HCT116 (cell line): ENCODE measurements around the gene RASGEF1C. TPM values are rescaled to one million over a fixed set of nuclear protein-coding genes. Genes with fewer than 3 reads are reported as not detected.

Source experiments
- ATAC-seq: fragments of 200-7000 bp; cut with Tn5 transposase; 2 replicates; pipeline ENCODE4 v1.9.1; 2020; ENCODE audit warnings: mild to moderate bottlenecking, moderate library complexity
- BruUV-seq: library from RNA; stranded (reverse); fragments of 400-500 nt; replicated peaks from 2 replicates; lab custom pipeline; 2021; lab: Mats Ljungman, UMichigan
- CTCF ChIA-PET: fragments of 300-600 bp; sonication (Branson Sonifier 250); formaldehyde crosslinking; loops from one replicate; lab custom pipeline; 2021; ENCODE audit warnings: antibody characterized with exemption; lab: Charles Lee
- POLR2A ChIA-PET: fragments of 300-600, 350-600 bp; sonication (Branson Sonifier 250); formaldehyde crosslinking; loops from one replicate; lab custom pipeline; 2021; ENCODE audit warnings: antibody characterized with exemption; lab: Charles Lee
- RAD21 ChIA-PET, 2 experiments: fragments of 300-600 bp; sonication (Branson Sonifier 250); formaldehyde crosslinking; loops; one replicate each; lab custom pipeline; 2023; ENCODE audit warnings: low total read pairs in 2 of 2; ENCODE audit not compliant: uncharacterized antibody in 2 of 2, unreplicated experiment in 2 of 2, low non-redundant PET in 1 of 2; lab: Charles Lee
- DNase-seq: peaks from one replicate; pipeline ENCODE4 v3.0.0-alpha.2; 2010; ENCODE audit warnings: low read depth, low spot score
- H2AFZ ChIP-seq: fragments of 200-600 bp; shearing (Covaris generic), sonication (generic); 2 replicates; pipeline ENCODE4 v1.6.1; 2017; ENCODE audit warnings: low read depth, mixed run types, mixed read lengths, antibody characterized with exemption, low read length; ENCODE audit not compliant: poor library complexity, severe bottlenecking
- H3K27ac ChIP-seq: 2 replicates; pipeline ENCODE4 v1.5.1; 2012; ENCODE audit warnings: low read depth, low read length
- H3K27me3 ChIP-seq: fragments of 200-600 bp; sonication (generic); 2 replicates; pipeline ENCODE4 v1.6.1; 2016; ENCODE audit warnings: mixed run types, low read length, mixed read lengths; ENCODE audit not compliant: insufficient read depth
- H3K36me3 ChIP-seq, 2 experiments: fragments of 200-500 bp in 1 of 2; fragments of 200-600 bp in 1 of 2; sonication (Bioruptor generic) in 1 of 2; sonication (generic) in 1 of 2; 2 replicates each; pipeline versions ENCODE4 v1.5.1 to v1.6.1; 2014 to 2016; ENCODE audit warnings: low read length in 2 of 2, inconsistent platforms in 1 of 2, mixed read lengths in 1 of 2, mixed run types in 1 of 2; ENCODE audit not compliant: insufficient read depth in 2 of 2, control insufficient read depth in 1 of 2
- H3K4me1 ChIP-seq, 2 experiments: fragments of 200-600 bp in 1 of 2; sonication (generic) in 1 of 2; 2 replicates each; pipeline versions ENCODE4 v1.5.1 to v1.6.1; 2012 to 2017; ENCODE audit warnings: low read length in 2 of 2, inconsistent platforms in 1 of 2, mild to moderate bottlenecking in 1 of 2, mixed read lengths in 1 of 2, mixed run types in 1 of 2, moderate library complexity in 1 of 2; ENCODE audit not compliant: insufficient read depth in 2 of 2, control insufficient read depth in 1 of 2
- H3K4me2 ChIP-seq: fragments of 200-600 bp; sonication (generic); 2 replicates; pipeline ENCODE4 v1.6.1; 2017; ENCODE audit warnings: mixed run types, low read length, mixed read lengths
- H3K4me3 ChIP-seq, 2 experiments: fragments of 200-600 bp in 1 of 2; sonication (generic) in 1 of 2; replicated peaks in 1 of 2; 2 replicates each; pipeline ENCODE4 v1.5.1; 2011 to 2016; ENCODE audit warnings: low read length in 2 of 2, control low read depth in 1 of 2, low read depth in 1 of 2, mild to moderate bottlenecking in 1 of 2, mixed read lengths in 1 of 2, mixed run types in 1 of 2
- H3K79me2 ChIP-seq: fragments of 200-600 bp; sonication (generic); 2 replicates; pipeline ENCODE4 v1.6.1; 2017; ENCODE audit warnings: mild to moderate bottlenecking, mixed run types, low read length, moderate library complexity, mixed read lengths; ENCODE audit not compliant: insufficient read depth
- H3K9ac ChIP-seq: fragments of 200-600 bp; sonication (generic); 2 replicates; pipeline ENCODE4 v1.6.1; 2016; ENCODE audit warnings: low read length, mixed read lengths
- H3K9me2 ChIP-seq: fragments of 200-600 bp; sonication (generic), shearing (Covaris generic); 2 replicates; pipeline ENCODE4 v1.6.1; 2017; ENCODE audit warnings: mixed run types, mild to moderate bottlenecking, moderate library complexity; ENCODE audit not compliant: insufficient read depth
- H3K9me3 ChIP-seq, 2 experiments: fragments of 200-500 bp in 1 of 2; fragments of 200-600 bp in 1 of 2; sonication (Bioruptor generic) in 1 of 2; sonication (generic) in 1 of 2; 2 replicates each; pipeline ENCODE4 v1.6.1; 2014 to 2017; ENCODE audit warnings: low read length in 2 of 2, mixed read lengths in 2 of 2, inconsistent platforms in 1 of 2, low read depth in 1 of 2, mild to moderate bottlenecking in 1 of 2, mixed run types in 1 of 2, moderate library complexity in 1 of 2; ENCODE audit not compliant: control insufficient read depth in 1 of 2, insufficient read depth in 1 of 2
- H4K20me1 ChIP-seq: fragments of 200-600 bp; sonication (generic), shearing (Covaris generic); 2 replicates; pipeline ENCODE4 v1.6.1; 2017; ENCODE audit warnings: mixed run types, mild to moderate bottlenecking, moderate library complexity; ENCODE audit not compliant: insufficient read depth
- ATF3 ChIP-seq: IDR thresholded peaks from 2 replicates; pipeline ENCODE4 v1.6.1; 2012
- EGR1 ChIP-seq: IDR thresholded peaks from 2 replicates; pipeline ENCODE4 v1.6.1; 2012; ENCODE audit warnings: low read depth
- ELF1 ChIP-seq: IDR thresholded peaks from 2 replicates; pipeline ENCODE4 v1.6.1; 2012; ENCODE audit warnings: low read depth, borderline replicate concordance
- EZH2phosphoT487 ChIP-seq: fragments of 200-600 bp; IDR thresholded peaks from 2 replicates; pipeline ENCODE4 v1.6.1; 2018; ENCODE audit warnings: antibody characterized with exemption, borderline replicate concordance
- JUND ChIP-seq: IDR thresholded peaks from 2 replicates; pipeline ENCODE4 v1.6.1; 2012
- MAX ChIP-seq: IDR thresholded peaks from 2 replicates; pipeline ENCODE4 v1.6.1; 2012
- REST ChIP-seq: IDR thresholded peaks from 2 replicates; pipeline ENCODE4 v1.6.1; 2012; ENCODE audit warnings: low read depth
- SIN3A ChIP-seq: IDR thresholded peaks from 2 replicates; pipeline ENCODE4 v1.6.1; 2012; ENCODE audit warnings: low read depth
- SP1 ChIP-seq: IDR thresholded peaks from 2 replicates; pipeline ENCODE4 v1.6.1; 2012; ENCODE audit warnings: low read depth
- YY1 ChIP-seq: IDR thresholded peaks from 2 replicates; pipeline ENCODE4 v1.6.1; 2011; ENCODE audit warnings: low read length, low read depth, moderate library complexity, mild to moderate bottlenecking; ENCODE audit not compliant: insufficient replicate concordance; ENCODE audit errors: extremely low read depth
- ZBTB33 ChIP-seq: IDR thresholded peaks from 2 replicates; pipeline ENCODE4 v1.6.1; 2011; ENCODE audit warnings: mild to moderate bottlenecking, low read length, moderate library complexity; ENCODE audit not compliant: insufficient replicate concordance; ENCODE audit errors: extremely low read depth
- ZNF274 ChIP-seq: fragments of 200-500 bp; sonication (Bioruptor generic); IDR thresholded peaks from 2 replicates; pipeline ENCODE4 v1.6.1; 2014; ENCODE audit warnings: mild to moderate bottlenecking, low read depth, low read length, inconsistent platforms
- intact Hi-C: fragments of 100-400 bp; cut with micrococcal nuclease; formaldehyde crosslinking; loops from 2 replicates; pipeline ENCODE4 v1.10.0; 2022
- total RNA-seq: library from RNA; stranded (reverse); gene quantifications from one replicate; pipeline ENCODE4 v1.2.1, GENCODE V29; 2021; ENCODE audit not compliant: unreplicated experiment

RASGEF1C gene
- total RNA-seq, 1 experiment from 2014 or later: 1.2 TPM

GRCh38 chr5:180187767-180188166, 21.2 kb downstream of the RASGEF1C start:
- Histone ChIP-seq H3K36me3 (no peaks in the 10 kb centered on the region), H3K4me3 (no peak overlapping the region), H3K4me2 (no peak overlapping the region), H2AFZ (no peak overlapping the region), H3K9me2 (no peaks in the 10 kb centered on the region), H3K27ac (no peak overlapping the region), H3K27me3 (no peaks in the 10 kb centered on the region), H3K9ac (no peak overlapping the region), H3K4me1 (no peaks in the 10 kb centered on the region), H3K9me3 (peaks cover 0 to 6% of the 10 kb centered on the region in 2 experiments; a peak in 1 of 4 replicates), H3K79me2 (no peaks in the 10 kb centered on the region), H4K20me1 (no peaks in the 10 kb centered on the region)
- ChIA-PET RAD21 (no interaction called here), CTCF (no interaction called here), POLR2A (no interaction called here)
- DNase-seq: no peak
- intact Hi-C loops: no loop called here
- no TSS peak for BruUV-seq
- TF ChIP-seq EGR1 (no peak), JUND (no peak), SIN3A (no peak), YY1 (no peak)
- no peak for ATAC-seq

- H3K9me3 ChIP-seq: no peaks in the 10 kb centered on the region
- no peak overlapping the region for H3K4me2 ChIP-seq
- no peaks in the 10 kb centered on the region for H3K36me3 ChIP-seq
- no peak for ATAC-seq
- ChIA-PET RAD21 (no interaction called here), POLR2A (no interaction called here), CTCF (no interaction called here)
- intact Hi-C loops: no loop called here
- H3K27ac ChIP-seq: no peak overlapping the region
- H2AFZ ChIP-seq: no peak overlapping the region
- no peaks in the 10 kb centered on the region for H3K4me1 ChIP-seq
- DNase-seq: no peak
- H4K20me1 ChIP-seq: no peaks in the 10 kb centered on the region
- no peaks in the 10 kb centered on the region for H3K79me2 ChIP-seq
- no peak overlapping the region for H3K9ac ChIP-seq
- BruUV-seq: no TSS peak
- H3K9me2 ChIP-seq: no peaks in the 10 kb centered on the region
- no peaks in the 10 kb centered on the region for H3K27me3 ChIP-seq
- H3K4me3 ChIP-seq: no peak overlapping the region
- TF ChIP-seq ATF3 (no peak), ZNF274 (no peak), ZBTB33 (no peak), YY1 (no peak), JUND (no peak), MAX (no peak), REST (no peak), EZH2phosphoT487 (no peak), EGR1 (no peak), SP1 (no peak), ELF1 (no peak)
Observed at GRCh38 chr5:180180846-180181245, 28.2 kb downstream of the RASGEF1C start.
